A172 (cell line): Measurements from ENCODE around the gene TPP1. TPM values are rescaled to one million over a fixed set of nuclear protein-coding genes. Genes with fewer than 3 reads are reported as not detected.

Experiments used
- DNase-seq: peaks from one replicate; pipeline ENCODE4 v3.0.0-alpha.2; 2015; ENCODE audit warnings: low spot score
- total RNA-seq: library from RNA; depleted of rRNA; stranded (reverse); fragments of >200 nt; shearing (Covaris generic); gene quantifications from 2 replicates; pipeline ENCODE4 v1.2.3, GENCODE V29; 2014

The TPP1 gene
- total RNA-seq, 1 experiment from 2014 or later: 31.7 TPM

DNA sequence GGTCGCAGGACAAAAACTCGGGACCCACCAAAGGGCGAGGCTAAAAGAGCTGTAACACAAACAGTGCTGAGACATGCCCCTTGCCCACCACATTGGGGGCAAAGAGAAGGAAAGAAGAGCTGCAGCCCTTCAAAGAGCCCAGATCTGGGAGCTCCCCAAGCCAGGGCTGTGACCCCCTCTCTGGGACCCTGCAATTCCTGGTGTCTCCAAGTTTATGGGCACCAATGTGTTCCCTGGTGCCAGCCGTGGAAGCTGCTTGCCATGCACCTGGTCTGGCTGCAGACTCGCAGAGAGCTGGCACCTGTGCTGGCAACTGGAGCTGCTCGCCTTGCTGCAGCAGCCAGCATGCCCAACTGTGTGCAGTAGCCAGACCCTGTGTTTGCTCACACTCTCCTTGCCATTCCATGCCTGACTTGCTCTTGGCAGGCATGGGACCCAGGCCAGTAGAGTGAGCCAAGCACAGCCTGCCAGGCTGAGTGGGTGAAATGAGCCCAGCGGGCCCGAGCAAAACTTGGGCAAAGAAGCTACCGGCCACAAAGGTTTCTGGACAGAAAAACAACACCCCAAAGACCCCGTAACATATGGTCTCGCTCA, 31.8 kb downstream of the TPP1 start:
- no peak for DNase-seq

DNA sequence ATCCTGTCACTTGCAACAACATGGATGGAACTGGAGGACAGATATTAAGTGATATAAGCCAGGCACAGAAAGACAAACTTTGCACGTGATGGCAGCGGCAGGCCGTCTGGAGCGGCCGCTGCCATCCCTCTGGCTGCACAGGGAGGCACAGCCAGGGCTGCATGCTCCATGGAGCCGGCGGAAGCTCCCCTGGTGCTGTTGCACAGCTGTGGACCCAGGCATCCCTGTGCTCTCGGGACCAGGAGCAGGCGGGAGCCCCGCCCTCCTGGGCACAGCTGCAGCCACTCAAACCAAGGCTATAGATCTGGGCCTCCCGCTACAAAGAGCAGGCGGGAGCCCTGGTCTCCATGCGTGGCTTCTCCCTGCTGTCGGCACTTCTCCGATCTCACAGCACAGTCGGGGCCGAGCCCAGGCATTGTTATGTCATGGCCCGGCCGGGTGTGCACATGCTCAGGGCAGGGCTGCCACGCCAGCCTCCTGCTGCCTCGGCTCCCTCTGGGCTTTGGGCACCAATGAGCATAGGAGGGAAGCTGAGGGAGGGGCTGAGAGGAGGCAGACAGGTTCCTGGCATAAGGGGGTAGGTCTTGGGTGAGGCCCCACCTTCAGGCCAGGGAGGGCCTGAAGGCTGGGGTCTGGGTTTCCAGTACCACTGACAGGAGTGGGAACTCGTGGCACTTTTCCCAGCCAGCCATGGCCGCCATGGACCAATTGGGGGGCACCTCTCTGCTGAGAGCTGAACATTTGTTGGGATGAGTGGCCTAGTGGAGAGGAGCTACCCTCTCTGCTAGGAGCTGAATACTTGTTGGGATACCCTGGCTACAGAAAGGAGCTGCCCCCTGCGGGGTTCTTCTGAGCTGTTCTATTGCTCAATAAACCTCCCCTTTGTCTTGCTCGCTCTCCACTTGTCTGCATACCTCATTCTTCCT, 32.5 kb downstream of the TPP1 start:
- DNase-seq: no peak

DNA sequence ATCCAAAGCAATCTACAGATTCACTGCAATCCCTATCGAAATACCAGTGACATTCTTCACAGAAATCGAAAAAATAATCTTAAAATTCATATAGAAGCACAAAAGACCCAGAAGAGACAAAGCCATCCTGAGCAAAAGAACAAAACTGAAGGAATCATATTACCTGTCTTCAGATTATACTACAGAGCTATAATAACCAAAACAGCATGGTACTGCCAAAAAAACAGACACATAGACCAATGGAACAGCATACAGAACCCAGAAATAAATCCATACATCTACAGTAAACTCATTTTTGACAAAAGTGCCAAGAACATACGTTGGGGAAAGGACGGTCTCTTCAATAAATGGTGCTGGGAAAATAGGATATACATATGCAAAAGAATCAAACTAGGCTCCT, 34.7 kb downstream of the TPP1 start:
- no peak for DNase-seq

DNA sequence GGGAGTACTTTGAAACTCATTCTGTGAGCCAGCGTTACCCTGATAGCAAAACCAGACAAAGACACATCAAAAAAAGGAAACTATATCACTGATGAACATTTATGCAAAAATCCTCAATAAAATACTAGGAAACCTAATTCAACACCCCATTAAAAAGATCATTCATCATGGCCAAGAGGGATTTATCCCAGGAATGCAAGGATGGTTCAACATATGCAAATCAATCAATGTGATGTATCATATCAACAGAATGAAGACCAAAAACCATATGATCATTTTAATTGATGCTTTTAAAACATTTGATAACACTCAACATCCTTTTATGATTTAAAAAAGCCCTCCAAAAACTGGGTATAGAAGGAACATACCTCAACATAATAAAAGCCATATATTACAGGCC, 35.6 kb downstream of the TPP1 start:
- DNase-seq: no peak

DNA sequence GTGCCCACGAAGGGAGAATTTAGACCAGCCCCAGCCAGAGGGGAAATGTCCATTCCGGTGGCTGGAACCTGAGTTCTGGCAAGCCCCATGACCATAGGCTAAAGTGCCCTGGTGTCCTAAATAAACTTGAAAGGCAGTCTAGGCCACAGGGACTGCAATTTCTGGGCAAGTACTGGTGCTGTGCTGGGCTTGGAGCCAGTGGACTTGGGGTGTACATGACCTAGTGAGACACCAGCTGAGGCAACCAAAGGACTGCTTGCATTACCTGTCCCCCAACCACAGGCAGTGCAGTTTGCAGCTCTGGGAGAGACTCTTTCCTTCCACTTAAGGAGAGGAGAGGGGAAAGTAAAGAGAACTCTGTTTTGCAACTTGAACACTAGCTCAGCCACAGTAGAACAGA, 39.5 kb downstream of the TPP1 start:
- DNase-seq: no peak

DNA sequence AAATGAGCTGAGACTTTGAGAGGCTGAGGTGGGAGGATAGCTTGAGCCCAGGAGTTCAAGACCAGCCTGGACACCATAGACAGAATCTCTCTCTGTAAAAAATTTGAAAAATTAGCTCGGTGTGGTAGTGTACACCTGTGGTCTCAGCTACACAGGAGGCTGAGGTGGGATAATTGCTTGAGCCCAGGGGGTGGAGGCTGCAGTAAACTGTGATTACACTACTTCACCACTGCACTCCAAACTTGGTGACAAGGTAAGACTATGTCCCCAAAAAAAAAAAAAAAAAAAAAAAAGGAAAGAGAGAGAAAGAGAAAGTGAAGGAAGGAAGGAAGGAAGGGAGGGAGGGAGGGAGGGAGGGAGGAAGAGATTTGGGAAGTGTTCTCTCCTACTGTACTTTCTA, 41.1 kb downstream of the TPP1 start:
- no peak for DNase-seq

DNA sequence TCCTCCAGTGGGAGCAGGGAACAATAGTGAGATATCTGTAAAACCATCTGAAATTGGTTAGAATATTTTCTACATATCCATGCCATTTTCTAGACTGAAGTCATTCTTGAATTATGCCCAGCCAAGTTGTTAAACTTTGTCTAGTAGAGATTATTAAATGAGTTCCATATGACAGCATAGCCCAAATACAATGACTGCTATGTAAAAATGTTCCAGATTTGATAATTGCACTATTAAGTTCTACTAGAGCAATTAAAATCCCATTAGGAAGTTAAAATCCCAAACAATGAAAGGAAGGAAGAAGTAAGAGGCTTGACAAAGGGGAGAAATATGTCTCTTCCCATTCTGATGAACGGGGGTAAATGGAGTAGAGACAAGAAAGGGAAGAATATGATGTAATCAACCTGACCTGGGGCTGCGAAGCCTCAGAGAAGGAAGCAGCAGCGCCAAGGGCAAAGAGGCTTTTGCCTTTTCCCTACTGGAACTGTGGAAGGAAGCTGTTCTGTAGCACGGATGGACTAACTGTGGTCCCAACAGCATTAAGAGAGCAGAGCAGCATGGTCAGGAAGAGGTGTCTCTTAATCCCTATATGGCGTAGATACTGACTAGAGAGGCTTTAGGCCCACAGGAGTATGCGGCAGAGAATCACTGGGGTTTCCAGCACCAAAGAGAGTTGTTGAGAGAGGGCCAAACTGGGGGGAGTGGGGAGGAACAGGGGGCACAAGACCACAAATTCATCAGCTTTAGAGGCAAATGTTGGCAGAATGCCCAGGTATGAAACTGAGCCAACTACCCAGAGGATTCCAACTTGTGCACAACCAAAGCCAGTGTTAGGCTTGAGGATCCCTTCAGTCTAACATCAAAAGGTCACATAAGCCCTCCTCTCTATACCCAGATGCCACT, 42.5 kb downstream of the TPP1 start:
- DNase-seq: no peak

DNA sequence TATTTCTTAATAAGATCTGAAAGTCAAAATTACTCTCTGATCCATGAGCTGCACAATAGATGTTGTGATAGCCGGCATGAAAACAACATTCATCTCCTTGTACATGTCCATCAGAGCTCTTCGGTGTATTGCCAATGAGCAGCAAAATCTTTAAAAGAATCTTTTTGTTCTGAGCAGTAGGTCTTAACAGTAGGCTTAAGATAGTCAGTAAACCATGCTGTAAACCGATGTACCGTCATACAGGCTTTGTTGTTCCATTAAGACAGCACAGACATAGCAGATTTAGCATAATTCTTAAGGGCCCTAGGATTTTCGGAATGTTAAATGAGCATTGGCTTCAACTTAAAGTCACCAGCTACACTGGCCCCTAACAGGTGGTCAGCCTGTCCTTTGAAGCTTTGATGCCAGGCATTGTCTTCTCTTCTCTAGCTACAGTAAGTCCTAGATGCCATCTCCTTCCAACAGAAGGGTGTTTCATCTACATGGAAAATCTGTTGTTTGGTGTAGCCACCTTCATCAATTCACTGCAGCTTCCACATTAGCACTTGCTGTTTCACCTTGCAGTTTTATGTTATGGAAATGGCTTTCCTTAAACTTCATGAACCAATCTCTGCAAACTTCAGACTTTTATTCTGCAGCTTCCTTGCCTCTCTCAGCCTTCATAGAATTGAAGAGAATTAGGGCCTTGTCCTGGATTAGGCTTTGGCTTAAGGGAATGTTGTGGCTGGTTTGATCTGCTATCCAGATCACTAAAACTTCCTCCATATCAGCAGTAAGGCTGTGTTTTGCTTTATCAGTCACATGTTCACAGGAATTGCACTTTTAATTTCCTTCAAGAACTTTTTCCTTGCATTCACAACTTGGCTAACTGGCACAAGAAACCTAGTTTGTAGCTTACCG, 44.2 kb downstream of the TPP1 start:
- DNase-seq: no peak

DNA sequence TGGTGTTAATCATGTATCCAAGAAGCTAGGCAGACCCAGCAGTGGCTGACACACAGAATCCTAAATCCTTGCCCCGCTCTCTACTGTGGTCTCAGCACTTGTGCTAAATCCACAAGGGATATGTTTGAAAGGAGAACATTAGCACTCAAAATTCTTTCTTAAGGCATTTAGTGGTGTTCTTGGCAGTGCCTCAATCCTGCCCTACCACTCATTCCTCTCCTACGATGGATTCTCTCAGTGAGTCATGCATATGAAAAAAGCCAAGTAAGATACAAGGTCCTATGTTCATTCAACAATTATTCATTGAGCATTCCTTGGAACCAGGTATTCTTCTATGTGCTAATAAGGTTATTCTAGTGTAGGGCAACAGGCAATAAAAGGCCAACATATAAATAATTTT, 47.0 kb downstream of the TPP1 start:
- DNase-seq: peak; percentile 27

DNA sequence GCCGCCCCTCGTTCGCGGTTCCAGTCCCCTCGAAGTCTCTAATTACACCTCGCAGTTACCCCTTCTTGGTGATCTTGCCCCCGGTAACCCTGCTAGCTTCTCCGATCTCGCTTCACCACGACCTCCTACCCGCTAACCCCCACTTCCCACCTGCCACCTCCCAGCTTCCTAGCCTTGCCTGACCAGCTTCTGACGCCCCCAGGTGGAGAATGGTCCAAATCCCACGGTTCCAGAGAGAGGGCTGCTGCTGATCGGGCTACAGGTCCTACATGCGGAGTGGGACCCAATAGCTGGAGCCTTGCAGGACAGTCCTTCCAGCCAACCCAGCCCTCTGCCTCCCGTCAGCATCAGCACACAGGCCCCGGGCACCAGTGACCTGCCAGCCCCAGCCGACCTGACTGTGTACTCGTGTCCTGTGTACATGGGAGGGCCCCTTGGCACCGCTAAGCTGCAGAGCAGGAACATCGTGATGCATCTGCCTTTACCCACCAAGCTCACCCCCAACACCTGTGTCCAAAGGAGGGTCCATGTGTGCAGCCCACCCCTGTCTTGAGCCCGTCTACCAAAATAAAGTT, 47.7 kb downstream of the TPP1 start:
- no peak for DNase-seq

DNA sequence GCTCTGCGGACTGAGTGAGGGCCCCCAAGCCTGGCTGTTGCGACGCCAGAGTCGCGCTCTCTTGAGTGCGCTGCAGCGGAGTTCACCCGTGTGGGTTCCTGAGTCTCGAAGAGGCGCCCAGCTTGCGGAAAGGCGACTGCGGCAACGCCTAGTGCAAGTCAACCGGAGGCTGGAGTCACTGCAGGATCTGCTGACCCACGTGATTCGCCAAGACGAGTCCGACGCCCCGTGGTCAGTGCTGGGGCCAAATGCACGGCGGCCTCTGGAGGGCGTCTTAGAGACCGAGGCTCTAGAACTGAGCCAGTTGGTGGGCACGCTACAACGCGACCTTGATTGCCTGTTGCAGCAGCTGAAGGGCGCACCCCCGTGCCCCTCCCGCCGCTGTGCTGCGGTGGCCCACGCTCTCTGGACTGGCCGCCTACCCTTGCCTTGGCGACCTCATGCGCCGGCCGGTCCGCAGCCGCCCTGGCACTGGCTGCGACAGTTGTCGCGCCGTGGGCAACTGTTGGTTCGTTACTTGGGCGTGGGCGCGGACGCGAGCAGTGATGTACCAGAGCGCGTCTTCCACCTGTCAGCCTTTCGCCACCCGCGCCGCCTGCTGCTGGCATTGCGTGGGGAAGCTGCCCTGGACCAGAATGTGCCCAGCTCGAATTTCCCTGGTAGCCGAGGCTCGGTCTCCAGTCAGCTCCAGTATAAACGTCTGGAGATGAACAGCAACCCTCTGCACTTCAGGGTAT, 48.4 kb downstream of the TPP1 start:
- no peak for DNase-seq

DNA sequence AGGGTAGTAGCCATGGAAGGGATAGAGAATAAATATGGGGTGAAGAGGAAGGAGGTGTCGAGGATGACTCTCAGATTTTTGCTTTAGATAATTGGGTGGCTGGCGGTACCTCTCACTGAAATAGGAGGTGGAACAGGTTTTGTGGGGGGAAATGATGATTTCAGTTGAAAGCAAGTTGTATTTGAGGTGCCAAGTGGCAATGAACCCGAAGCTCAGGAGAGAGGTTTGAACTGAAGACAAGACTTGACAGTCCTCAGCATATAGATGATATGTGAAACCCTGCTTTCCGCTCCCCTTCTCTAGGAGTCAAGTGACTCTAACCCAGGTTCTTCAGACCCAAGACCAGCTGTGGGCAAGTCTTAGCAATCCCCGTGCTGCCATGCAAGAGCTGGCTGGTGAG, 49.5 kb downstream of the TPP1 start:
- DNase-seq: no peak

DNA sequence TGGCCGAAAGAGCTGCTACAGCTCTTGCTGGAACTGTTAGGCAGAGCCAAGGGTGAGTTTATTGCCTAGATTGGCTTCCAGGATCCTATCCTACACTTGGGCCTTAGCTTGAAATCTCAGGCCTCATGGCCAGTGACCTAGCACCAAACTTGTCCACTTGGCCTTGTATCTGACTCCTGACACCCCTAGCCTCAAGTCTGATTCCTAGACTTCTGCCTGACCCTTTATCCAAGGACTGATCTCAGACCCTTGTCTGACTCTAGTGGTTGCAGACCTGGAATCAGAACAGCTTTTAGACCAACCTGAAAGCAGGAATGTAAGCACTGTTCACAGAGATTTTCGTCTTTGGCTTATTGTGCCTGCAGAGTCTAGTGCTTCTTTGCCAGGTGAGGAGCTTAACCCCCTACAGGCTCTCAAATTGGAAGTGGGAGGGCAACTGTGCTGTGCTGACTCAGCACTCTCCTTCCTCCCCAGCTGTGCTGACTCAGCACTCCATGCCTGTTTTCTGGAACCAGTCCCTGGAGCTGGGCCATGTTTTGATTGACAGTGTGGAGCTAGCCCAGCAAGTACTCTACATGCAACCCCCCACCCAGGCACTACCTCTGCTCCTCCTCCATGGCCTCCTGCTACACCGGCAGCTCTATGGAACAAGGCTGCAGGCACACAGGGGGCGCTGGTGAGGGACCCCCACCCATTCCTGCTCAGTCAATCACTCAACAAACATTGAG, 50.9 kb downstream of the TPP1 start:
- DNase-seq: peak; percentile 54

DNA sequence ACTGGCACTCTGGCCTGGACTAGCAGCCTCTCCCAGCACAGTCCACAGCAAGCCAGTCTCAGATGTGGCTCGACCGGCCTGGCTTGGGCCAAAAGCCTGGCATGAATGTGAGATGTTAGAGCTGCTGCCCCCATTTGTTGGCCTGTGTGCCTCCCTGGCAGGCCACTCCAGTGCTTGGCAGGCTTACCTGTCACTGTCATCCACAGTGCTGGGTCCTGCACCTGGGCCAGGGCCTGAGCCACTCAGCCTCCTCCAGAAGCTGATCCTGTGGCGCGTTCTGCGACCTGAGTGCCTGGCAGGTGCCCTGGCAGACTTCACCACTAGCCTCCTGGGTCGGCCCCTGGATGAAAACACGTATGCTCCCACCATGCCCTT, 51.9 kb downstream of the TPP1 start:
- DNase-seq: no peak

DNA sequence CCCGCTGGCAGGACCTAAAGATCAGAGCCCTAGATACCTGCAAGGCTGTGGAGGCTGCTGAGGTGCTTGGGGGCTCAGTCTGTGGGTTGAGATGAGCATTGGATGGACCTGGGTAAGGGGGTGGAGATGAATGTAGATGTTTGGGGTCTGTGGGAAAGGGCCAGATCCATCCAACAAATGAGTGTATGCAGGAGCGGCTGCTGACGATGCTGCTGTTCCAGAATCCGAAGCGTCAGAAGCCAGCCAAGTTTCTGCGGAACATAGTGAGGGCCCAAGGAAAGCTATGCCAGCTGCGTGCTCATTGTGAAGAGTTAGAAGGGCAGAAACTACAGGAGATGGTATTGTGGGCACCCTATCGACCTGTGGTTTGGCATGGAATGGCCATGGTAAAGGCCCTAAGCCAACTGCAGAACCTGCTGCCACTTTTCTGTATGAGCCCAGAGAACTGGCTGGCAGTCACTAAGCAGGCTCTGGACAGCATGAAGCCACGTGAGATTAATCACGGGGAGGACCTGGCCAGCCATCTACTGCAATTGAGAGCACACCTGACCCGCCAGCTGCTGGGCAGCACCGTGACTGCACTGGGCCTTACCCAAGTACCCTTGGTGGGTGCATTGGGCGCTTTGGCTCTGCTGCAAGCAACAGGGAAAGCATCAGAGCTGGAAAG, 52.4 kb downstream of the TPP1 start:
- DNase-seq: no peak

DNA sequence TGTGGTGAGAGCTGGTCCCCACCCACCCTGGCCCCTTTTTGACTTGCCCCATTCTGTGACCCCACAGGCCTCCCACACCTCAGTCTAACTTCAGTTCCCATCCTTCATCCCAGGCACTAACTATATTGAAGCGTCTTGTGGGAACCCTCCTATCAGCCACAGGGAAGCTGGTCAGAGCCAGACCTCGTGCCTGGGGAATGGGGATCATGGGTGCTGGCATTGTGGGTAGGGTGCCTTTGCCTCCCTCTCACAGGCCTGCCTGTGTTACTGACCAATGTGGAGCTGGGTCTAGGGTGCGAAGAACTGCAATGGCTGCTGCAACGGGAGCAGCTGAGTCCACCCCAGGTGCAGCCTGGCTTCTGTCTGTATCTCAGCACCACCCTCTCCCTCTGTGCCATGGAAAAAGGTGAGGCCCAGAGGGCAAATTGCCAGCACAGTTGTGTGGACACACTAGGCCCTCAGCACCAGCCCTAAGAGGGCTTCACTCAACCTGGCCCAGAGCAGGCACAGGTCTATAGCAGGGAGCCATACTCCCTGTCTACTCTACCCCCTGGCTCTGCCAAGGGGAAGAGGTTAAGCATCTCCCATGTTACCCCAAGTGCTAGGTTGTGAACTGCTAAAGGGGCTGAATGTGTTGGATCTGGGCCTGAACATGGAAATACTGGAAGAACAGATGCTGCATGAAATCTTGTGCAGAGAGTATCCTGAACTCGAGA, 53.1 kb downstream of the TPP1 start:
- no peak for DNase-seq

DNA sequence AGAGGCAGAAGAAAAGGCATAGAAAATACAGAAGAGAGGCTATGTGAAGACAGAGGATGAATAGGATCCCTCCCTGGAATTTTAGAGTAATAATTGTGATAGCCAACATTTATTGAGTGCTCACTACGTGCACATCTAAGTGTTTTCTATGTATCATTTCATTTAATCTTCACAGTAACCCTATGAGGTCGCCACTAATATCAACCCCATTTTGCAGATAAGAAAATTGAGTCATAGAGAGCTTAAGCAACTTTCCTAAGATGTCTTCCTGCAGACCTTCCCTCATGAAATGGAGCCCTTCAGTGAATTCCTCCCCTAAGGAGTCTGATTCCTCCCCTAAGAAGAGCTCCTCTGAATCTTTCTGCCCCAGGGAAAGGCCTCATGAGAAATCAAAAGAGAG, 53.9 kb downstream of the TPP1 start:
- DNase-seq: no peak

DNA sequence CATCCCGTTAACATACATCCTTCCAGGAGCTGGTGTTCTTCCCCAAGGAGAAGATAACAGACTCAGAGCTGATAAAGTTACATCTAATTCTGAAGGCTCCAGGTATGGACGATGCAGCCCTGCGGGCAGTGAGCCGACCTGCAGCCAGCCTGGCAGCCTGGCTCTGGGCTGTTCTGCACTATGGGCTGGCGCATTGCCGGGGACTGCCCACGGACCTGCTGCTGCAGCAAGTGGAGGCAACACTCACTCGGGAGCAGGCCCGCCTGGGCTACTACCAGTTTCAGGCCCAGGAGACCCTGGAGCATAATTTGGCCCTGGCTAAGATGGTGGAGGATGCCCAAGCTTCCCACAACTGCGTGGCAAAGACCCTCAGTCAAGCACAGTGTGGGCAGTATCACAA, 55.6 kb downstream of the TPP1 start:
- no peak for DNase-seq
